HUES48 (cell line): ENCODE data around the gene FGL2.
"Not testable (repeated sequence)": the region's sequence is repeated elsewhere in the genome, so short reads cannot be mapped to it uniquely, and the experiment has no call there.

ENCODE experiments used
- H3K27ac ChIP-seq: one replicate; pipeline ENCODE4 v1.7.0; 2013; ENCODE audit warnings: low read depth, low read length, inconsistent platforms
- H3K27me3 ChIP-seq: 2 replicates; pipeline ENCODE4 v1.6.1; 2013; ENCODE audit warnings: mild to moderate bottlenecking, low read length; ENCODE audit not compliant: control insufficient read depth, insufficient read depth
- H3K36me3 ChIP-seq: 2 replicates; pipeline ENCODE4 v1.6.1; 2013; ENCODE audit warnings: low read length; ENCODE audit not compliant: control insufficient read depth, insufficient read depth
- H3K4me1 ChIP-seq: 2 replicates; pipeline ENCODE4 v1.6.1; 2013; ENCODE audit warnings: mild to moderate bottlenecking, low read length; ENCODE audit not compliant: control insufficient read depth, insufficient read depth
- H3K4me3 ChIP-seq: 2 replicates; pipeline ENCODE4 v1.5.1; 2013; ENCODE audit warnings: mild to moderate bottlenecking, low read depth, low read length
- H3K9ac ChIP-seq: 2 replicates; pipeline ENCODE4 v1.6.1; 2013; ENCODE audit warnings: mild to moderate bottlenecking, low read depth, low read length, moderate library complexity
- H3K9me3 ChIP-seq: 2 replicates; pipeline ENCODE4 v1.6.1; 2013; ENCODE audit warnings: low read length; ENCODE audit not compliant: control insufficient read depth, insufficient read depth

Gene FGL2

GRCh38 chr7:77181734-77182133, 17.9 kb downstream of the FGL2 start:
- no peak overlapping the region for H3K9ac ChIP-seq
- no peaks in the 10 kb centered on the region for H3K9me3 ChIP-seq
- H3K4me3 ChIP-seq = no peak overlapping the region
- H3K4me1 ChIP-seq = no peaks in the 10 kb centered on the region
- no peaks in the 10 kb centered on the region for H3K36me3 ChIP-seq
- no peak overlapping the region for H3K27ac ChIP-seq
- no peaks in the 10 kb centered on the region for H3K27me3 ChIP-seq

- no peaks in the 10 kb centered on the region for H3K27me3 ChIP-seq
- H3K9me3 ChIP-seq = no peaks in the 10 kb centered on the region
- no peak overlapping the region for H3K4me3 ChIP-seq
- no peak overlapping the region for H3K27ac ChIP-seq
- no peak overlapping the region for H3K9ac ChIP-seq
- no peaks in the 10 kb centered on the region for H3K4me1 ChIP-seq
- no peaks in the 10 kb centered on the region for H3K36me3 ChIP-seq
Observed at GRCh38 chr7:77181015-77181595, 18.5 kb downstream of the FGL2 start.

GRCh38 chr7:77178024-77178423, 21.6 kb downstream of the FGL2 start:
- H3K4me3 ChIP-seq, H3K27me3 ChIP-seq, H3K4me1 ChIP-seq, H3K27ac ChIP-seq, H3K36me3 ChIP-seq, H3K9ac ChIP-seq, H3K9me3 ChIP-seq: not testable (repeated sequence)

- not testable (repeated sequence) for H3K36me3 ChIP-seq, H3K9ac ChIP-seq, H3K27ac ChIP-seq, H3K9me3 ChIP-seq, H3K4me1 ChIP-seq, H3K4me3 ChIP-seq, H3K27me3 ChIP-seq
Observed at GRCh38 chr7:77177321-77177904, 22.2 kb downstream of the FGL2 start.

GRCh38 chr7:77175274-77175800, 24.3 kb downstream of the FGL2 start:
- not testable (repeated sequence) for H3K9ac ChIP-seq, H3K4me1 ChIP-seq, H3K9me3 ChIP-seq, H3K27me3 ChIP-seq, H3K36me3 ChIP-seq, H3K27ac ChIP-seq, H3K4me3 ChIP-seq

GRCh38 chr7:77174418-77174817, 25.2 kb downstream of the FGL2 start:
- H3K27me3 ChIP-seq, H3K9me3 ChIP-seq, H3K4me1 ChIP-seq, H3K4me3 ChIP-seq, H3K36me3 ChIP-seq, H3K27ac ChIP-seq, H3K9ac ChIP-seq: not testable (repeated sequence)

- H3K4me1 ChIP-seq, H3K27me3 ChIP-seq, H3K27ac ChIP-seq, H3K4me3 ChIP-seq, H3K9me3 ChIP-seq, H3K9ac ChIP-seq, H3K36me3 ChIP-seq: not testable (repeated sequence)
Observed at GRCh38 chr7:77172437-77173172, 27.0 kb downstream of the FGL2 start.

GRCh38 chr7:77171073-77171472, 28.5 kb downstream of the FGL2 start:
- H3K4me3 ChIP-seq, H3K36me3 ChIP-seq, H3K4me1 ChIP-seq, H3K27ac ChIP-seq, H3K27me3 ChIP-seq, H3K9ac ChIP-seq, H3K9me3 ChIP-seq: not testable (repeated sequence)

- H3K36me3 ChIP-seq = no peaks in the 10 kb centered on the region
- H3K9ac ChIP-seq = no peak overlapping the region
- no peak overlapping the region for H3K27ac ChIP-seq
- no peaks in the 10 kb centered on the region for H3K4me1 ChIP-seq
- no peaks in the 10 kb centered on the region for H3K27me3 ChIP-seq
- H3K9me3 ChIP-seq = no peaks in the 10 kb centered on the region
- H3K4me3 ChIP-seq = no peak overlapping the region
Observed at GRCh38 chr7:77157446-77157845, 42.2 kb downstream of the FGL2 start.

GRCh38 chr7:77157034-77157433, 42.6 kb downstream of the FGL2 start:
- H3K27ac ChIP-seq, H3K9me3 ChIP-seq, H3K27me3 ChIP-seq, H3K36me3 ChIP-seq, H3K9ac ChIP-seq, H3K4me3 ChIP-seq, H3K4me1 ChIP-seq: not testable (repeated sequence)

- not testable (repeated sequence) for H3K27me3 ChIP-seq, H3K9ac ChIP-seq, H3K4me1 ChIP-seq, H3K27ac ChIP-seq, H3K4me3 ChIP-seq, H3K36me3 ChIP-seq, H3K9me3 ChIP-seq
Observed at GRCh38 chr7:77155601-77156377, 43.8 kb downstream of the FGL2 start.
